HEK293 (cell line): Measurements from ENCODE around the gene DHX9.

Experiments used
- BCL11B ChIP-seq: fragments of 450-650 bp; formaldehyde crosslinking; IDR thresholded peaks from 2 replicates; pipeline ENCODE4 v1.5.1; 2016; ENCODE audit warnings: low read depth, missing biosample characterization, missing genetic modification characterization
- CTCF ChIP-seq: fragments of 450-650 bp; formaldehyde crosslinking; IDR thresholded peaks from 2 replicates; pipeline ENCODE4 v1.5.1; 2016; ENCODE audit warnings: missing biosample characterization, missing genetic modification characterization
- GLI4 ChIP-seq: fragments of 450-650 bp; formaldehyde crosslinking; IDR thresholded peaks from 2 replicates; pipeline ENCODE4 v1.5.1; 2016; ENCODE audit warnings: missing biosample characterization, missing genetic modification characterization
- ZFP3 ChIP-seq: fragments of 450-650 bp; formaldehyde crosslinking; IDR thresholded peaks from 2 replicates; pipeline ENCODE4 v1.5.1; 2016; ENCODE audit warnings: low read depth, missing biosample characterization, missing genetic modification characterization
- ZNF184 ChIP-seq: fragments of 450-650 bp; IDR thresholded peaks from 2 replicates; pipeline ENCODE4 v1.5.1; 2018; ENCODE audit warnings: missing biosample characterization, mild to moderate bottlenecking, missing genetic modification characterization
- ZNF19 ChIP-seq: fragments of 450-650 bp; formaldehyde crosslinking; IDR thresholded peaks from 2 replicates; pipeline ENCODE4; 2016; ENCODE audit warnings: missing biosample characterization, missing genetic modification characterization, low read depth
- ZNF398 ChIP-seq: fragments of 450-650 bp; formaldehyde crosslinking; IDR thresholded peaks from 2 replicates; pipeline ENCODE4 v1.5.1; 2017; ENCODE audit warnings: missing biosample characterization, missing genetic modification characterization
- ZNF621 ChIP-seq: fragments of 450-650 bp; formaldehyde crosslinking; IDR thresholded peaks from 2 replicates; pipeline ENCODE4 v1.5.1; 2017; ENCODE audit warnings: missing biosample characterization, missing genetic modification characterization

- no peak for TF ChIP-seq GLI4
- no peak for TF ChIP-seq CTCF (tag by site-specific recombination)
- TF ChIP-seq ZNF621 (tag by site-specific recombination), result no peak
- no peak for TF ChIP-seq ZFP3
- no peak for TF ChIP-seq ZNF184 (tag by site-specific recombination)
- TF ChIP-seq ZNF19 (tag by site-specific recombination), result no peak
- TF ChIP-seq ZNF398, result no peak
- no peak for TF ChIP-seq BCL11B
Measured at GRCh38 chr1:182890927-182891610, 51.9 kb downstream of the DHX9 start.
